Progenitor cell of endocrine pancreas (in vitro differentiated cells): ENCODE data around the gene FBXL7. TPM values are rescaled to one million over a fixed set of nuclear protein-coding genes. Genes with fewer than 3 reads are reported as not detected.

Experiments
- DNase-seq: peaks from one replicate; pipeline ENCODE4 v3.0.0; 2021; ENCODE audit warnings: low spot score; ENCODE audit not compliant: unreplicated experiment
- H3K27ac Mint-ChIP-seq: 2 replicates; pipeline ENCODE4 v1.8.0; 2021; ENCODE audit warnings: mild to moderate bottlenecking, moderate library complexity, mixed read lengths
- H3K27me3 Mint-ChIP-seq: 2 replicates; pipeline ENCODE4 v1.8.0; 2021; ENCODE audit warnings: mixed read lengths
- H3K36me3 Mint-ChIP-seq: 2 replicates; pipeline ENCODE4 v1.8.0; 2022; ENCODE audit warnings: mixed read lengths; ENCODE audit not compliant: insufficient read depth
- H3K4me1 Mint-ChIP-seq: 2 replicates; pipeline ENCODE4 v1.8.0; 2021; ENCODE audit warnings: low read depth, mixed read lengths
- H3K4me3 Mint-ChIP-seq: 2 replicates; pipeline ENCODE4 v1.8.0; 2021; ENCODE audit warnings: low read depth, mild to moderate bottlenecking, moderate library complexity, mixed read lengths
- H3K9me3 Mint-ChIP-seq: 2 replicates; pipeline ENCODE4 v1.8.0; 2021; ENCODE audit warnings: low read depth, mixed read lengths
- total RNA-seq: library from RNA; stranded (reverse); gene quantifications from 2 replicates; pipeline ENCODE4 v1.2.1, GENCODE V29; 2021
- TF ChIP-seq, protein P1 (sequence below): fragments of 200-600 bp; sonication (generic); IDR thresholded peaks from one replicate; pipeline ENCODE4 v1.5.0; 2021; ENCODE audit warnings: antibody characterized with exemption, mild to moderate bottlenecking; ENCODE audit not compliant: unreplicated experiment

The FBXL7 gene
- total RNA-seq, 1 donor from 2014 or later: 15.4 TPM

DNA sequence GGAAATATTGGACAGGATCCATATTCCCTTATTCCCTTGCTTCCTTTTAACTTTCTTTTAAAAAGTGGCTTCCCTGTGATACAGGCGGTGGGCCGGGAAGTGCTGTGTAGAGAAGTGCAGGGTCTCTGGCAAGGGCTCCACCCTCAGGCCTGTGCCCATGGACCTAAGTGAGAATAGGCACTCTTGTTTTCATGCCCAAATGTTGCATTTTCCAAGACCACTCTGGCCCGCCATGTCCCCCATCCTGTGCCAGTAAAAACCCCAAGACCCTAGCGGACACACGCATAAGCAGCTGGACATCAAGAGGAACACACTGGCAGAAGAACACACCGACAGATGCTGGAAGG, 193.4 kb downstream of the FBXL7 start:
- DNase-seq: no peak
- TF ChIP-seq, protein P1, sequence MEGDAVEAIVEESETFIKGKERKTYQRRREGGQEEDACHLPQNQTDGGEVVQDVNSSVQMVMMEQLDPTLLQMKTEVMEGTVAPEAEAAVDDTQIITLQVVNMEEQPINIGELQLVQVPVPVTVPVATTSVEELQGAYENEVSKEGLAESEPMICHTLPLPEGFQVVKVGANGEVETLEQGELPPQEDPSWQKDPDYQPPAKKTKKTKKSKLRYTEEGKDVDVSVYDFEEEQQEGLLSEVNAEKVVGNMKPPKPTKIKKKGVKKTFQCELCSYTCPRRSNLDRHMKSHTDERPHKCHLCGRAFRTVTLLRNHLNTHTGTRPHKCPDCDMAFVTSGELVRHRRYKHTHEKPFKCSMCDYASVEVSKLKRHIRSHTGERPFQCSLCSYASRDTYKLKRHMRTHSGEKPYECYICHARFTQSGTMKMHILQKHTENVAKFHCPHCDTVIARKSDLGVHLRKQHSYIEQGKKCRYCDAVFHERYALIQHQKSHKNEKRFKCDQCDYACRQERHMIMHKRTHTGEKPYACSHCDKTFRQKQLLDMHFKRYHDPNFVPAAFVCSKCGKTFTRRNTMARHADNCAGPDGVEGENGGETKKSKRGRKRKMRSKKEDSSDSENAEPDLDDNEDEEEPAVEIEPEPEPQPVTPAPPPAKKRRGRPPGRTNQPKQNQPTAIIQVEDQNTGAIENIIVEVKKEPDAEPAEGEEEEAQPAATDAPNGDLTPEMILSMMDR: no peak
- H3K9me3 Mint-ChIP-seq: no peaks in the 10 kb centered on the region
- H3K4me1 Mint-ChIP-seq: peaks cover 13% of the 10 kb centered on the region
- H3K27me3 Mint-ChIP-seq: no peaks in the 10 kb centered on the region
- H3K4me3 Mint-ChIP-seq: no peak overlapping the region
- H3K36me3 Mint-ChIP-seq: no peaks in the 10 kb centered on the region
- no peak overlapping the region for H3K27ac Mint-ChIP-seq

DNA sequence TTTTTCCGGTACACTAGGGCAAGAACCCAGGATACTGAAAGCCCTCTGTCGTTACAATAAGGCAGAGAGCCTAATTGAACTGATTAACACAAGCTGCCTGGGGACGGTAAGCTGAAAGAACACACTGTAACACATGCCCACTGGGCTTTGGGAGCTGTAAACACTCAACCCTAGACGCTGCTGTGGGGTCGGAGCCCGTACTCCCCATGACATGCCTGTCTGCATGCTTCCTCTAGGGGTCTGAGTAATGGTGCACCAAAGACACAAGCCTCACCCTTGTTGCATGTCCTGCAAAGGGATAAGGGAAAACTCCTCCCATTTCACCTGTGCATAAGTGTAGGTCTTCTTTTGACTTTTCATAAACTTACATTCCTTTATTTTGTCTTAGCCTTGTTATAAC, 194.0 kb downstream of the FBXL7 start:
- DNase-seq: no peak

DNA sequence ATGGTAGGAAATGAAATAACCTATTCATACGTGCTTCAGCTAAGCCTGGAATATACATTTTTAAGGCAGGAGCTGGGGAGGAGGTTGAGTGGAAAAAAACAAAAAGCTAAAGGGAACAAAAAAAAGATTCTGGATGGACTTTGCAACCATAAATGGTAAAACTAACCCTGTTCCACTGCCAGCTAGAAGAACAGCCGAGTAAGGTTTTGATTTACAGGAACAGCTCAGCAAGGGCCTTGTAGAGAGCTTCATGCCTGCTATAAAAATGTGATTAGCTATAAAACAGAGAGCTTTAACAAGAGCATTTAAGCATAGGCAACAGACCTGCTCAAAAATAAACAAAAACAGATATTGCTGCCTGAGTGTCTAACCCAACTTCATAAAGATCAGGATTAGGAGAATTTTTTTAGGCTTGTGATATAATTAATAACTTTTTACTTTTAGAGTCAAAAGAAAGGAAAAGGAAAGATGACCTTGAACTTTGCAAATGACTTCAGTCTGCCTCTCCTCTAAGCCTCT, 194.8 kb downstream of the FBXL7 start:
- no peak overlapping the region for H3K27ac Mint-ChIP-seq
- DNase-seq: no peak

More for the DNA sequence above, 194.0 kb downstream of the FBXL7 start:
- Mint-ChIP-seq H3K9me3 (no peaks in the 10 kb centered on the region), H3K4me1 (peaks cover 13% of the 10 kb centered on the region), H3K4me3 (no peak overlapping the region), H3K27ac (no peak overlapping the region), H3K36me3 (no peaks in the 10 kb centered on the region), H3K27me3 (no peaks in the 10 kb centered on the region)
- TF ChIP-seq, protein P1: no peak

DNA sequence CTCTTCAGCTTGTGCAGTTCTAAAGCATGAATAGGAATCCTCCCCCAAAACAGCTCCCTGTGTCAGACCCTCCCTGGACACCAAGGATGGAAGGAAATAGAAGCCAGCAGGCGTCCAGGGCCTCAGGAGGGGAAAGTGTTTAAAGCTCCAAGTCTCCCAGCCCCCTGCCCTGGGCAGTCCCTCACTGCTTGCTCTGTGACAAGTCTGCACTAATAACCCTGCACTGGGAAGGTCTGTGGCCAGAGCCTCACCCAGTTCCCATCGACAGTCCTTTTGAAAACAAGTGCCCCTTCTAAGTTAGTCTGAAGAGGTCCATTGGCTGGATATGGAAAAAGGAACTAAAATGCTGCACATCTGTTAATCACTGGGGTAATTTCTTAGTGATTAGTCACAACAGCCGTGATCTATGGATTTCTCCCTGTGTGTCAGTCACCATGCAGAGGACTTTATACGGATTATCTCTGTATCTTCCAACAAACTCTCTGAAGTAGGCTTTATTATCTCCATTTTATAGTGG, 195.3 kb downstream of the FBXL7 start:
- H3K9me3 Mint-ChIP-seq: no peaks in the 10 kb centered on the region
- no peaks in the 10 kb centered on the region for H3K27me3 Mint-ChIP-seq
- TF ChIP-seq, protein P1: no peak
- no peak overlapping the region for H3K27ac Mint-ChIP-seq
- no peak for DNase-seq
- H3K4me1 Mint-ChIP-seq: peaks cover 13% of the 10 kb centered on the region
- no peak overlapping the region for H3K4me3 Mint-ChIP-seq
- no peaks in the 10 kb centered on the region for H3K36me3 Mint-ChIP-seq

More for the DNA sequence above, 194.8 kb downstream of the FBXL7 start:
- Mint-ChIP-seq H3K27me3 (no peaks in the 10 kb centered on the region), H3K9me3 (no peaks in the 10 kb centered on the region), H3K4me1 (peaks cover 13% of the 10 kb centered on the region), H3K36me3 (no peaks in the 10 kb centered on the region), H3K4me3 (no peak overlapping the region)
- TF ChIP-seq, protein P1: no peak

DNA sequence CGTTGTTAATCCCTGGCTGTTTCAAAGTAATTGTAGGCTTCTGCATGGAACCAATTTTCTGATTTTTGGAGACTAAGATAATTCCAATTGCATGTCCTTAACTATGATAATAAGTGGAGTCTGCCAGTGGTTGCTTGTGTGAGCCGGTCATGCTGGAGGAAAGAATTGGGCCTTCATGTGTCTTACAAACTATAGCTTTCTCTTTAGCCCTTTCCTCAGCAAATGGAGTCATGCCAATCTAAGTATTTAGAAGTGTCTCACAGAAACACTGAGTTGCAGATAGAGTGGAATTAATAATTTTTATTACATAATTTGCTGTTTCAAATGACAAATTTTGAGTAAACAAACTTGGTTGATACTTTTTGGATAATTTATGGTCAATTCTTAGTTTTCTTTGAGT, 200.4 kb downstream of the FBXL7 start:
- no peaks in the 10 kb centered on the region for H3K36me3 Mint-ChIP-seq
- TF ChIP-seq, protein P1: no peak
- peaks cover 4% of the 10 kb centered on the region for H3K4me1 Mint-ChIP-seq
- H3K27me3 Mint-ChIP-seq: no peaks in the 10 kb centered on the region
- H3K9me3 Mint-ChIP-seq: no peaks in the 10 kb centered on the region
- no peak overlapping the region for H3K4me3 Mint-ChIP-seq
- DNase-seq: no peak
- no peak overlapping the region for H3K27ac Mint-ChIP-seq
